GM12873 (cell line): Measurements from ENCODE around the gene PPP2R5C.

ENCODE experiments used
- CTCF ChIP-seq: IDR thresholded peaks from 2 replicates; pipeline ENCODE4 v1.5.1; 2012; ENCODE audit warnings: low read depth, mild to moderate bottlenecking, moderate library complexity, low read length, control low read depth; ENCODE audit not compliant: insufficient read depth; ENCODE audit errors: missing control alignments

PPP2R5C gene

DNA sequence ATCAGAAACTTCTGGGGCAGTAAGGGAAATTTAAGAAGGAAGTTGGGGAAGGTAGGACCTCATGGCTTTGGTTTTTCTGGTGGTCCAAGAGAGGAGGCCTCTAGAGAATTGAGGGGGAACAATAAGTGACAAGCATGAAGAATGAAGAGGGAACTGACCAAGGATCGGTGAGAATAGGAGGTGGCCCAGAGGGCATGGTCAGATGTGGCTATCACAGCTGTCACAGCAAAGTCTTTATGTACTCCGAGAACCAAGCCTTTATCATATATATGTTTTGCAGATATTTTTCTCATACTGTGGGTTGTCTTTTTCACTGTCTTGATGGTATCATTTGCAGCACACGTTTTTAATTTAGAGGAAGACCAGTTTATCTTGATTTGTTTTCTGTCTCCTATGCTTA, 64.3 kb downstream of the PPP2R5C start:
- TF ChIP-seq CTCF: no peak

GRCh38 chr14:101826351-101826750, 64.8 kb downstream of the PPP2R5C start:
- TF ChIP-seq CTCF: no peak

- TF ChIP-seq CTCF: no peak
Measured at GRCh38 chr14:101827286-101827685, 65.8 kb downstream of the PPP2R5C start.

- TF ChIP-seq CTCF: no peak
Measured at GRCh38 chr14:101828046-101828445, 66.5 kb downstream of the PPP2R5C start.

- TF ChIP-seq CTCF: no peak
Measured at GRCh38 chr14:101830271-101830670, 68.8 kb downstream of the PPP2R5C start.

- TF ChIP-seq CTCF: no peak
Measured at GRCh38 chr14:101833045-101833444, 71.5 kb downstream of the PPP2R5C start.

DNA sequence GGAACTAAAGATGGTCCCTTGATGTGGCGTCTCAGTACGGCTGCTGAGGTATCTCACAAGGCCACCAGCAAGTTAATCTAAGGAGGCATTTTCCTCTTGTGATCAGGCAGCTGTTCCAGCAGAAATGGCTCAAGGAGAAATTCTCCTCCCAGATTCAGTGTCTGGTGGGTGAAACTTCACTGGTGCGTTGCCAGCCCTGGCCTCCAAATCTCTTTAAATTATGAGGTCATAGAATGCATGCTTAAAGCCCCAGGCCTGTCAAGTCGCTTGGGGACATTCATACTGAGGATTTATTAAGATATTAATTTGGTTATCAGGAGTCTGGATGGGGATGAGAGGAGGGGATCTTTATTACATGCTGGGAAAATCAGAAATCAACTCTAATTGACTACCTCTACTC, 72.9 kb downstream of the PPP2R5C start:
- TF ChIP-seq CTCF: no peak
